Activated CD4-positive, alpha-beta T cell treated with anti-CD3 and anti-CD28 coated beads, Interleukin-10, Interleukin-2, amounts not matched to agents 100 ng/mL and 50 ng/mL, durations not matched to agents 16 hours and 8 hours (primary cell): ENCODE data around the gene SLC7A5.
"Not testable (repeated sequence)": the region's sequence is repeated elsewhere in the genome, so short reads cannot be mapped to it uniquely, and the experiment has no call there.

Source experiments
- DNase-seq: peaks from one replicate; pipeline ENCODE4 v3.0.0-alpha.2; 2020

The SLC7A5 gene

DNA sequence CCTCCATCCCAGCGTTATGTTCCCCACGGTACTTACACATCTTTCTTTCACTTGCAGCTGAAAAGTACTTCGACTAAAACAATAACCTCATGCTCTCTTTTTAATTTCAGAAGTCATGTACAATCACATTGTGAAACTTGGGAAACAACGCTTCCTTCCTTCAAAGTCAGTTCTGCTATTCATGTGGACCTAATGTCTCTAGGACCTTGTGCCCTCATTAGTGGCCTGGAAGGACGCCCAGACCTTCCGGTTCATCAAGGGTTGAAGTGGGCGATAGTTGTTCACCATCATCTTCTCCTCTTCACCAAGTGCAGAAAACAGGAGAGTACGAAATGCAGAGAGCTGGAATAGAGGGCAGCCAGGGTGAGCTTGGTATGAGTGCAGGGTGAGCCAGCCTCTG is 18.6 kb upstream of the SLC7A5 start:
- DNase-seq: not testable (repeated sequence)

DNA sequence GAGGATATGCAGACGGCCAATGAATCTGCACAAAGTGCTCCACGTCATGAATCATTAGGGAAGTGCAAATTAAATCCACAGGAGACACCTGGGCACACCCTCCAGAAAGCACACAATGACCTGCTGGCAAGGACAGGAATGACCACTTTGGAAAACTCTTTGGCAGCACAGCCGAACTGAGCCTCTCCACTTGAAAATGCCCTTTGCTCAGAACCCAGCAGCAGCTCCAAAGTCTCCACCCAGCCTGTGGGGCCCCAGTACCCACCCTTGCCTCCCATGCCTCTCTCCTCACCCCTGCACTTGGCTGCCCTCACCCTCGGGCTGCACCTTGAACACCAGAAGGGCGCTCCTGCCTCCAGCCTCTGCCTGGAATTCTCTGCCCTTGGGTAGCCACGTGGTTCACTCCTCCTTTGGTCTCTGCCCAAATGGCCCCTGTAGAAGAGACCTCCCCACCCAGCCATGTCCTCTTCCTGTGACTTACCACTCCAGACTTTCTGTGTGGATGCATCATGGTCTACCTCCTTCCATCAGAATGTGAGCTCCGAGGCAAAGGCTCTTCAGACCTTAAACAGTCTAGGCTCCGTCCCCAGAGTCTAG is 16.2 kb upstream of the SLC7A5 start:
- not testable (repeated sequence) for DNase-seq

DNA sequence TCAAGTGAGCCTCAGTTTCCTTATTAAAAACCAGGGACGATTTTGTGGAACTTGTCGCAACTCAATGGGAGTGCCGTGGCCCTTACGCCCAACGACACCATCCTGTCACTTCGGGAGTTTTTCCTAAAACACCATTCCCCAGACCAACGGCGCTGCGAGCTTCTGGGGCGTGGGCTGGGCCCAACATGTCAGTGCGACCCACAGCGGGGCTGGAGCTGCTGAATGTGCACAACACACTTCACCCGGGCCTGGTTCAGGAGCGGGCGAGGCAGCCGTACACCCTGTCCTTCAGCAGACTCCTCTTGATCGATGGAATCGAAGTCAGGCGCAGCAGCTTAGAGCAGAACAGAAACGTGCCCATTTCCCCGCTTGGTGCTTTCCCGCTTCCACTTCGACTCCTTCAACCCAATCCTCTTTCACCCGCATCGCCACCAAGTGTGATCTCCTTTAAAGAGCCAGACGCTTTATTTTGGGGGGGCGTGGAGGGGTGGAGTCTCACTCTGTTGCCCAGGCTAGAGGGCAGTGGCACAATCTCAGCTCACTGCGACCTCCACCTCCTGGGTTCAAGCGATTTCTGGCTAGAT is 13.2 kb upstream of the SLC7A5 start:
- DNase-seq: no peak

DNA sequence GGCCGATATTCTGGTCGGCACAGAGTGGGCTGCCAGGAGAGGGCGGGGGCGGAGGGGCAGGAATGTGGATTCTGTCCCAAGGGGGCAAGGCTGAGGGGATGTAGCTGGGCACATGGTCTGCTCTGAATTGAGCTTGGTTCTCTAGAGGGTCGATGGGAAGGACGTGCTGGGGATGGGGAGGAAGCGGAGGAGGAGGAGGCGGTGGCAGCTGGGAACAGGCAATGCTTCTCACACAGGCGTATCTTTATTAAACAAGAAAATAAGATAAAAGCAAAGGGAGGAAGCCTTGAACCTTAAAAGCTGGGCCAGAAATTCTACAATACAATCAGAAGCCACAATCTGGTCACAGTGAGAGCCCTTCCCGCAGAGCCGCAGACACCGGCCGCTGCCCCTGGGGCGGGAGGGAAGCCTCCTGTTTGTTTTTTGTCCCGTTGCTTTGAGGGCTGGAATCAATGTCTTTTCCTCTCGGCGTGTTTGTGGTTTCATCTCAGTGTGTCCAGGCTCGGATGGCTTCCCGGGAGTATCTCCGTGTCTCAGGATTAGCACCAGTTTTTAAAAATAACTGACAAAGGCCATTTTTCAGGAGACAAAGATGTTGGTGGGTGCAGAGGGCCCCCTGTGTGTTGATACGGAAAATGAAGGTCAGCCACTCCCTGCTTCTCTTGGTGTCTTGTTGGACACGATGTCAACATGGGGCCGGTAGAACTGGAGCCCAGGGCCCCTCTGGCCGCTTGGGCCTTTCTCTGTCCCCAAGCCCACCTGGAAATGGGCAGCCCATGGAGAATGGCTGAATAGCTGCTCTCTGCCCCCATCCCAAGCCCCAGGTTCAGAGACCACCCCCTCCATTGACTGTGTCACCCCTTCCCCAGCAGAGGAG is 12.3 kb upstream of the SLC7A5 start:
- DNase-seq: no peak

DNA sequence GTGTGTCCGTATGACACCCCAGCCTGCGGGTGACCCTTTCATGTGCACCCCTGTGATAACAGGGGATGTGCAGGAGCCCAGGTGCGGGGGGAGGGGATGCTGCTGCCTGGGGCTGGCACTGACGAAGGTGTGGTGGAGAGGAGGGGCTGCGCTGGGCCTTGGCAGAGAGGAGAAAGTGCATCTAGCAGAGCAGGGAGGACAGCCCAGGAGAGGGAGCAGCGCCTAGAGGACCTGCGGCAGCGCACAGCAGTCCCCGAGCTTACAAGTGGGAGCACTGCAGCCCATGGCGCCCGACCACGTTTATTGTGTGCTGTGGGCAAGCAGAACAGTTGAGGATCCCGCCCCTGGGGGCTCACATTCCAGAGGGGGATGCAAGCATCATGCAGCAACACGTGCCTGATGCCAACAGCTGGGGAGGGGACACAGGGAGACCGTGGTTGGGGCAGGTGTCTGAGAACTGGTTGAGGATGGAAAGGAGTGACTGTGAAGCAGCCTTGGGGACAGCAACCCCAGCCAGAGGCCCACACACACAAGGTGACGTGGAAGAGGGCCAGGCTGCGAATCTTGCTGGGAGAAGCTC is 10.9 kb upstream of the SLC7A5 start:
- no peak for DNase-seq

DNA sequence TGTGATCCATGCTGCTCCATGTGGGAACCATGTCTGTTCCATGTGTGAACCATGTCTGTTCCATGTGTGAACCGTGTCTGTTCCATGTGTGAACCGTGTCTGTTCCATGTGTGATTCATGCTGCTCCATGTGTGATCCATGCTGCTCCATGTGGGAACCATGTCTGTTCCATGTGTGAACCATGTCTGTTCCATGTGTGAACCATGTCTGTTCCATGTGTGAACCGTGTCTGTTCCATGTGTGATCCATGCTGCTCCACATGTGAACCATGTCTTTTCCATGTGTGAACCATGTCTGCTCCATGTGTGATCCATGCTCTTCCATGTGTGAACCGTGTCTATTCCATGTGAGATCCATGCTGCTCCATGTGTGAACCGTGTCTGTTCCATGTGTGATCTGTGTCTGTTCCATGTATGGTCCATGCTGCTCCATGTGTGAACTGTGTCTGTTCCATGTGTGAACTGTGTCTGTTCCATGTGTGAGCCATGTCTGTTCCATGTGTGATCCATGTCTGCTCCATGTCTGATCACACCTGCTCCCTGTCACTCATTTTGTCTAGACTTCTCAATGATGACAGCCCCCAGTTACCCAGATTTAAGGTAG is 10.2 kb upstream of the SLC7A5 start:
- not testable (repeated sequence) for DNase-seq

DNA sequence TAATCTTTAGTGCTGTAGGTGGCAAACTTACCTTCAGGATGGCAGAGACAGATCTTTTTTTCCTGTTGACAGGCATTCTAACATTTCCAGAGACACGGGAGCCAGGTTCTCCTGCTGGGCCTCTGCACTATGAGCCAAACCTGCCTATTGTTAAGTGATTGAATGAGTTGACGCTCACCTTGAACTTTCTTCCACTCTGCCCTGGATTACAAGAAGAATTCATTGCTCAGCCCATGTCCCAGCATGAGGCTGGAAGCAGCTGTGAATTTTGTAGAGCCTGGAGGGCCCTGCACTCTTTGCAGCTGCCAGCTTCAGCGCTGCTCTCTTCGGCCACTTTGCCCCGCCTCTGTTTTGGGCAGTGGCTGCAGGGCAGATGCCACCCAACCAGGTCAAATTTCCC is 9.4 kb upstream of the SLC7A5 start:
- DNase-seq: no peak

DNA sequence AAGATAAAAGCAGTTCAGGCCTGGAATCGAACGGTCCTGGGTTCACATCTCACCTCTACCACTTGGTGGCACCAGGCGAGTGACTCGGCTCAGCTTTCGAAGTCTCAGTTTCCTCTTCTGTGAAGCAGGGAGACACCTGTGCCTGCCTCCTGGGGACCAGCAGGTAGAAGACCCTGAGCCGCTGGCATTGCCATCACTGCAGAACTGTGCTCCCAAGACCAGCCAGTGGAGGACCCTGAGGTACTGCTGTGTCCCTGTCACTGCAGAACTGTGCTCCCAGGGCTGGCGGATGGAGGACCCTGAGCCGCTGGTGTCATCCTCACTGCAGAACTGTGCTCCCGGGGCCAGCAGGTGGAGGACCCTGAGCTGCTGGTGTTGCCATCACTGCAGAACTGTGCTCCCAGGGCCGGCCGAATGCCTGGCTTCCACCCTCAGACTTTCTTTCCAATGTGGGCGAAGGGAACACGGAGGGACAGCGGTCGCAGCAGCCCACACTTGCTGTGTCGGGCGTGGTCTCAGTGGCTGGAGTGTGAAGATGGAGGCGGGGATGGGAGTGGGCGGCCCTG is 8.7 kb upstream of the SLC7A5 start:
- peak; percentile 56 for DNase-seq

DNA sequence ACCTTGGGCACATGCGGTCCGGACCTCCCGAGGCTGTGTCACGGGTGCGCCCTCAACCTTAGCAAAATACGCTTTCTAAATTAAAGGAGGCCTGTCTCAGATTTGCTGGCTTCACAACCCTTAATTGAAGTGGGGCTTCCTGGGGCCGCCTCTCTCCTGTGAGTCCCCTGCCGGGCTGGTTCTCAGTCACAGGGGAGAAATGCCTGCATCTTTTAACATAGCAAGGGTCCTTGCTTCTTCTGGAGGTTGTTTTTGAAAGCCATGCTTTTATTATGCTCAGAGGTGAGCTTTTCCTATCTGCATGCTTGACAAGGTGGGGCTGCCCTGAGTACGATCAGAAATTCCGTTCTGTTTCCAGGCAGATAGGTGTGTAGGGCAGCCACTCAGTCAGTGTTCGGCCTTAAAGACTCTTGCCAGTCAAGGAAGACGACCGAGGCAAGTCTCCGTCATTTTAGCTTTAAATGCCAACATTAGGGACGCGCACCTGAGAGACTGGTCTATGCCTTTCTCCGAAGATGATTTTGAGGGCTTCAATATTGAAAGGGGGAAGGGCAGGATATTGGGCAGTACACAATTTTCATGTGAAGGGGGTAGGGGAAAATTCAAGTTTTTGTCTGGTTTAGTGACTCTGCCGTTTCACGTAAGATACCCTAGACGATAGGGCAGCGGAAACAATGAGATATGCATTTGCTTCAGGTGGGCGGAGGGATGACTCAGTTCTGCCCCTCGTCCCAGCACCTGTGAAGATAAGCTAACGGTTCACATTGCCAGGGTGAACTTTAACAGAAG is 5.5 kb upstream of the SLC7A5 start:
- peak; percentile 94 for DNase-seq

DNA sequence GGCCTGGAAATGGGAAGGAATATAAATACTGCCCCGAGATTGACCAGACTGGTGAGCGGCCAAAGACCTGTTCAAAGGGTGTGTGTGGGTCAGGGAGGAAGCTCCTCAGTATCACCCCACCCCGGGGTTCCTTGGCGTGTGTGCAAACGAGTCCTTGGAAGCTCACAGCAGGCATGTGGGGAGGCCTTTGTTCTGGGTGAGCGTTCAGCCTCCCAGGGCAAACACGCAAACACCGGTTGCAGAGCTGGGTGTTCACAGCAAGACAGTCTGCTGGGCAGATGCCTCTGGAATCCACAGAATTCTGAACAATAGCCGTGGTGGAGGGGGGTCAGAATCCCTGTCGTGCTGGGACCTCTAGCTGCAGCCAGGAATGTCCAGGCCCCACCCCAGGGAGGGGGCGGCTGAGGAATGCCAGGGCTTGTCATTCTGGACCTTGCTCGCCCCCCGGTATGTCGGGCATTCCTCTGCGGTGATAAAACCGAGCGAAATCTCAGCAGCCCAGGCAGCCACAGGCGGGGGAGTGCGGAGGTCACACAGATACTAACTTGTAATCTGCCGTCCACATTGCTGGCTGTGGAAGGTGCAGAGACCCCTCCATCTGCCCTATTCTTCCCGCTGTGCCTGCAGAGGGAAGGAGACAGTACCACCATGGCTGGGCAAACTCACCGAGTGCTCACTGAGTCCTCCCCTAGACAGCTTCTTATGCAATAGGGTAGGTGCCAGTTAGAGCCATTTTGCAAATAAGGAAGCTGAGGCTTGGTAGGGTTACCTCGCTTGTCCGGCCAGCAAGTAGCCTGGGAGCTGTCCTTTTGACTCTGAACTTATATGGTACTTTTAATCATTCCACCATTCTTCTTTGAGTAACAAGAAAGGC is 1.3 kb upstream of the SLC7A5 start:
- DNase-seq: not testable (repeated sequence)

DNA sequence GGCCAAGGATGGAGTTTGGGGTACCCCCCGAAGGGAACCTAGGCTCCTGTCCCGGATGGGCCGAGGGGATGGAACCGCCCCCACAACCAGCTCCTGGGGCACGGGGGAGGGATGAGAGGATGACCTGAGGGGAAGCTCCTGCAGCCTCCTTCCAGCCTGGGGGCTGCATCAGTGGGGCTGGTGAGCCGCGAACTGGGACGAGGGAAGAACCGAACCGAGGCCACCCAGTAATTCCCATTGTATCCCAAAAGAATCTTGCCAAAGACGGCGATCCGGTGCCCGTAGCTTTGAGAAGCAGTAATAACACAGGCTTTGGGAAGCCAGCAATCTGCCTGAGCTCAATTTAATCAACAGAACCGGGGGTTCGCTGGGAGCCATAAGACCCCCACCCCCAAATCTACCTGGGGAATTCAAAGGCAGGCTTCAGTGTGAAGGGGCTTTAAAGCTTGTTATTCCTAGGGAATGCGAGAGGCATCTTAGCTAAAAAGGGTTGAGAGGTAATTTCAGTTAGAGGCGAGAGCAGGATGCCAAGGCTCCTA is 641 bp upstream of the SLC7A5 start:
- not testable (repeated sequence) for DNase-seq

DNA sequence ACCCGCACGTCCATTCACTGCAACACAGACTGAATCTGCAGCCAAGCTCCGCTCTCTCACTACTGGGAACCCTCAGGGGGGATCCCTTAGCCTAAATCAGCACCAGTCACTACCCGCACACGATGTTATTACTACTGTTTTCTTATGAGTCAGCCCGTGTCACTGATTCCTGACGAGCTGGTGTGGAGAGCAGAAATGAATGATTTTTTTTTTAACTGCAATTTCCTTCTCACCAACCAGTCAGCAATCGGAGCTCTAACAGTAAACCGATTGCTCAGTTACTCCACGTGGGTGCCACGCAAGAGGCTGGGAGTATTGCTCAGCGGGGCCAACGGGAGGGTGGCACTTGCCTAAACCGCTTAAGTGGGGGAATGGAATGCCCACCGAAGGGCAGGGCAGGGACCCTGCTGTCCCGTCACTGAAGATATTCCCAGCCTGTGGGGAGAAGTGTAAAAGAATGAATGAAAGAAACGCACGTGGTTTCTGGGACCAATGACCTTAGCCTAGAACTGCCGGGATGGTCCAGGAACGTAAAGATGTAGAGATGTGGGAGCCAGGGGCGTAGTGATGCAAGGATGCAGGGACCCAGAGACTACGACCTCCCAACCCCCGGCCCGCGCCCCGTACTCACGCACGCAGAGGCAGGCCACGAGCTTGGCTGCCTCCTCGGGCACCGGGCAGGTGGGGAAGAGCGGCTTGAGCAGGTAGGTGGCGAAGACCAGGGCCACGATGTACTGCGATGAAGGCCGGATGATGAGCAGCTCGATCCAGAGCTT is 865 bp downstream of the SLC7A5 start:
- DNase-seq: peak; percentile 88

DNA sequence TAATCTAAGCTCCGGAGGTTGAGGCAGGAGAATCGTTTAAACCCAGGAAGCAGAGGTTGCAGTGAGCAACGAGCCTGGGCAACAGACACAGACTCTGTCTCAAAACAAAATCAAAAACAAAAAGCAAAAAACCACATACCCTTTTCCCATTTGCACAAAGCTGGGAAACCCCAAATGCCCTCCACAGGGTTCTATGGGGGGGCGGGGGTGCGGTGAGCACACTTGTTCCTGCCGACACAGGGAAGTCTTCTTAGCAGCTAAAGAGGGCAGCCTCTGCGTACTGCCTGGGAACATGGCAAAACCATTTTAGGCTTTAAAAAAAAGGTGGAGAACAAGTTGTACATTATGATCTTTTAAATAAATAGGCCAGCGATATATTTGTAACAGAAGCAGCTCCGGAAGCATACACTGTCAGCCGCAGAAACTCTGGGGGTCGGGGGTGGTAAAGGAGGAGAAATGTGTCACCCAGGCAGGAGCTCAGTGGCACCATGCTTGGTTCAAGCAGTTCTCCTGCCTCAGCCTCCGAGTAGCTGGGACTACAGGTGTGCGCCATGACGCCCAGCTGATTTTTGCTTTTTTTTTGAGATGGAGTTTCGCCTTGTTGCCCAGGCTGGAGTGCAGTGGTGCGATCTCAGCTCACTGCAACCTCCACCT is 3.3 kb downstream of the SLC7A5 start:
- DNase-seq: peak; percentile 74

DNA sequence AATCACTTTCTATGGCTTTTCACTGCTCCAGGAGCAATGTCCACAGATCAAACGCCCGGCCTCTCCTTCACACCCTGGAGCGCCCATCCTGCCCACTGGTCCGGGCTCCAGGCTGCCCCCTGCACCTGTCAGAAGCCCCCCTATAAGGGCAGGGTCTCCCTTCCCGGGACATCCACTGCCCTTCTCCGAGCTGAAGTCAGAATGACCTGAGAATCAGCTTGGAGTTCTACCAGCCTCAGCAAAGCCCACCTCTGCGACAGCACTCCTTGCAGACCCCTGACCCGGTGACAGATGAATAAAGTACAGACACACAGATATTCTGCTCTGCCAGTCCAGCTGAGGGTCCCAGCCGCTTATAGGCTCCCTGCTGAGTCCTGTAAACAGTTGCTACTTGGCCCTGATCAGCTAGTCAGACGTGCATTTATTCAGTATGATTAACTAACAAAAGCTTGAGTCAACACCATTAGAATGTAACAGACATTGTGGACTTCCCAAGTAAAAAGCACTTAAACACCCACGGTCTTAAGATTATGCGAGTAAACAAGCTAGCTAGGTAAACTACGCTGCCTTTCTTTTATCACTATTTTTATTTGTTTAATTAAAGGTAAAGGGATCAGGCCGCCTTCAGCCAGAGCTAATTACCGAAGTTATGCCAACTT is 4.8 kb downstream of the SLC7A5 start:
- DNase-seq: no peak

DNA sequence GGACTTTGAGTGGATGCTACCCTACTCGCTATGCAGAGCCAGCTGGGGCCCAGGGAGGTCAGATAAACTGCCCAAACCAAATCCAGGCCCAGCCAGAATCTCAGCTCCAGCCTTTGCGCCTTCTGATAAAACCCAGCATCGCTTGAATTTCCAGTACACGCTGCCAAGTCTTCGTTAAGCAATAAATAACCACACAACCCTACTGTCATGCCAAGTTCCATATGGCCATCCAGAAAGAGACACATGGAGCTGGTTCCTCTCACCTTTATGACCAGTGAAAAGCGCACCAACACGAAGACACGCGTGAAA is 6.0 kb downstream of the SLC7A5 start:
- not testable (repeated sequence) for DNase-seq

DNA sequence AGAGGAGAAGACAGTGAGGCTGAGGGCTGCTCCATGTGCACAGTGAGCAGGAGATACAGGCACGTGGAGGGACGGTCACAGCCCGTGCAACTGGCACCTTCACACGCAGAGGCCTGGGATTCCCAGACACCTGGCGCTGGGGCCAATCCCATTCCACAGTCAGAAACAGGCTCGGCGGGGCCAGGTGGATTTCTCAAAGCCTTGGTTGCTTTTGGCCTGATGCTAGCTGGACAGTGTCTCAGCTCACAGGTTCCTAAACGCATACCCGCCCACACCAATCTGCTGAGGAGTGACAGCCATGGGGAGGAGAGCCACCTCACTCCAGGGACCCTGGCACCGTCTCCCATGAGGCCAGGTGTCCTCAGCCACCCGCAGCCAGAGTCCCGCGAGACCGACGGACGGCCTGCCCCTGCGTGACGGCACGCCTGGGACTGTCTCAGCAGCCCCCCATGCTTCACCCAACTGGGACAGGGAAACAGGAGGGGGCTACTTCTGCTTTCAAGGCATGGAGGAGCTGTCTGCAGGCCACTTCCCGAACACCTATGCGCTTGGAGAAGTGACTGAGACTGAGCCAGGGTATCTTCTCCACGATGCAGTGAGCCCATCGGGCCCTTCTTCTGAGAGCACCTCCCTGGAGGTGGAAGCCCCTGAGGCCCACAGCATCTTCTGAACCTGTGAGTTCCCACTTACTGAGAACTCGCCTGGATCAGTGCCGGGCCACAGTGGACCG is 6.5 kb downstream of the SLC7A5 start:
- DNase-seq: not testable (repeated sequence)

DNA sequence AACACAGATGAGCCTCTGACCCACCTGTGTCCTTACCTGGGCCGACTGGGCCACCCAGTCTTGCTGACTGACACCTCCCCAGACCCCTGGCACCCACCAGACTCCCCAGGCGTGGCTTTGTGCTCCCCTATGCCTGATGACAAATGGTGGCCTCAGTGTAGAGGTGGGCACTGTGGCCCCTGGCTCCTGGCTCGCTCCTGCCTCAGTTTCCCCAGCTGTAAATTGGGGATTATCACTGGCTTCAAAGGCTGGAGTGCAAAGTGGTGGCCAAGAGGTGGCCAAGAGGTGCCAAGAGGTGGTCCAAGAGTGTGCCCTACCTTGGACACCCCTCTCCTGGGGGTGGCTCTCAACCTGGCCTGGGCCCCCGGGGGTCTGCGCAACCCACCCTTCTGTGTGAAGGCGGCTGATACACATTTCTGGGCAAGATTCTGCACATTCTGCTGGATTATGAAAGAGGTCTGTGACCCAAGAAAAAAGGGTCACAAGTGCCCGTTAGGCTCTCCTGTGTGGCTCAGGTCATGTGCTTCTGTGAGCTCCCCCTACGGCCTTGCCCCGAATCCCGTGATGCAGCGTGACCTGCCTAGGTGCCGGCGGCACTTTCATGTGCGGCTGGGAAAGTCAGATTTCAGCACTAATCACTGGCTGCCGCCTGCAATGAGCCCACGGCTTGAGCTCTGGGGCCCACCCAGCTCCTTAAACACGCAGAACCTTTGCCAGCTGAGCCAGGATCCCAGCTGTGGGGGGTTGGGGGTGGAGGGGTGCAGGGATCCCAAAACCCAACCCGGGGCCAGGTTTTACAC is 7.8 kb downstream of the SLC7A5 start:
- not testable (repeated sequence) for DNase-seq
